Measurements from ENCODE around the gene CROCC2.

GRCh38 chr2:240922982-240923537 is 16.9 kb downstream of the CROCC2 start:
- TF ChIP-seq CTCF (IDR thresholded peaks at IDR 0.05) (no peak), EP300 (IDR thresholded peaks at IDR 0.05; ENCODE audit: low read depth) (no peak), POLR2A (IDR thresholded peaks at IDR 0.05) (no peak), POLR2AphosphoS5 (IDR thresholded peaks at IDR 0.05) (no peak)
